IMR-90 (cell line): ENCODE measurements around the gene RHOBTB3. TPM values are rescaled to one million over a fixed set of nuclear protein-coding genes. Genes with fewer than 3 reads are reported as not detected.
A peak's percentile ranks its signal among the peaks of the same experiment; 100 is the strongest.

Source experiments
- ATAC-seq: fragments of 200-7000 bp; cut with Tn5 transposase; 2 replicates; pipeline ENCODE4 v1.9.1; 2020; ENCODE audit warnings: low read depth, mild to moderate bottlenecking, moderate library complexity
- BruUV-seq: library from RNA; stranded (reverse); fragments of 400-500 nt; replicated peaks from 2 replicates; lab custom pipeline; 2021; lab: Mats Ljungman, UMichigan
- CTCF ChIA-PET: fragments of 300-600 bp; formaldehyde crosslinking; extraction: SDS; loops from one replicate; lab custom pipeline; 2021; ENCODE audit warnings: antibody characterized with exemption; lab: Yijun Ruan, JAX
- POLR2A ChIA-PET: fragments of 300-600 bp; sonication (Branson Sonifier 250); formaldehyde crosslinking; loops from one replicate; lab custom pipeline; 2022; ENCODE audit warnings: antibody characterized with exemption; ENCODE audit not compliant: unreplicated experiment; lab: Charles Lee
- DNase-seq: peaks from one replicate; pipeline ENCODE4 v3.0.0; 2013
- H2AFZ ChIP-seq: replicated peaks from 2 replicates; pipeline ENCODE3; 2013; ENCODE audit warnings: low read length, mild to moderate bottlenecking; ENCODE audit not compliant: poor library complexity
- H2AK5ac ChIP-seq: 2 replicates; pipeline ENCODE4 v1.6.1; 2013; ENCODE audit warnings: low read depth, low read length, inconsistent platforms
- H2AK9ac ChIP-seq: replicated peaks from 2 replicates; pipeline ENCODE3; 2013; ENCODE audit warnings: mild to moderate bottlenecking, low read depth, low read length, moderate library complexity; ENCODE audit not compliant: poor library complexity
- H2BK120ac ChIP-seq: 2 replicates; pipeline ENCODE4 v1.6.1; 2013; ENCODE audit warnings: low read depth, low read length, inconsistent platforms
- H2BK15ac ChIP-seq: 3 replicates; pipeline ENCODE4 v1.6.1; 2013; ENCODE audit warnings: low read depth, low read length, inconsistent platforms
- H2BK20ac ChIP-seq: 2 replicates; pipeline ENCODE4 v1.6.1; 2013; ENCODE audit warnings: low read depth, mild to moderate bottlenecking, inconsistent platforms, low read length, moderate library complexity
- H2BK5ac ChIP-seq: 2 replicates; pipeline ENCODE4 v1.6.1; 2013; ENCODE audit warnings: mild to moderate bottlenecking, low read depth, low read length, inconsistent platforms; ENCODE audit not compliant: poor library complexity, severe bottlenecking
- H3K14ac ChIP-seq: replicated peaks from 2 replicates; pipeline ENCODE4 v1.6.1; 2013; ENCODE audit warnings: low read depth, low read length, inconsistent platforms
- H3K18ac ChIP-seq: 2 replicates; pipeline ENCODE4 v1.6.1; 2013; ENCODE audit warnings: low read depth, low read length, control low read depth
- H3K23ac ChIP-seq: 2 replicates; pipeline ENCODE4 v1.6.1; 2013; ENCODE audit warnings: low read depth, low read length, inconsistent platforms
- H3K27ac ChIP-seq: 2 replicates; pipeline ENCODE4 v1.5.1; 2013; ENCODE audit warnings: mild to moderate bottlenecking, control low read depth, low read length; ENCODE audit not compliant: insufficient read depth
- H3K27me3 ChIP-seq: 2 replicates; pipeline ENCODE4 v1.6.1; 2013; ENCODE audit warnings: low read length; ENCODE audit not compliant: control insufficient read depth, insufficient read depth
- H3K36me3 ChIP-seq: 2 replicates; pipeline ENCODE4 v1.6.1; 2013; ENCODE audit warnings: low read length, mixed read lengths; ENCODE audit not compliant: control insufficient read depth, insufficient read depth
- H3K4ac ChIP-seq: 2 replicates; pipeline ENCODE4 v1.6.1; 2013; ENCODE audit warnings: low read depth, low read length, inconsistent platforms
- H3K4me1 ChIP-seq: 2 replicates; pipeline ENCODE4 v1.6.1; 2013; ENCODE audit warnings: low read length, mixed read lengths; ENCODE audit not compliant: control insufficient read depth, insufficient read depth
- H3K4me2 ChIP-seq: 2 replicates; pipeline ENCODE4 v1.6.1; 2013; ENCODE audit warnings: low read depth, mild to moderate bottlenecking, control low read depth, low read length, moderate library complexity
- H3K4me3 ChIP-seq: 2 replicates; pipeline ENCODE4 v1.5.1; 2013; ENCODE audit warnings: low read depth, mild to moderate bottlenecking, control low read depth, low read length, moderate library complexity; ENCODE audit not compliant: insufficient read depth
- H3K56ac ChIP-seq: 2 replicates; pipeline ENCODE4 v1.6.1; 2013; ENCODE audit warnings: low read length, inconsistent platforms; ENCODE audit not compliant: insufficient read depth; ENCODE audit errors: extremely low read depth
- H3K79me1 ChIP-seq, 2 experiments: 2 replicates each; pipeline ENCODE4 v1.6.1; 2013; ENCODE audit warnings: low read length in 2 of 2, inconsistent platforms in 1 of 2, low read depth in 1 of 2
- H3K9ac ChIP-seq: 2 replicates; pipeline ENCODE4 v1.6.1; 2013; ENCODE audit warnings: low read depth, low read length, control low read depth
- H3K9me1 ChIP-seq: 2 replicates; pipeline ENCODE4 v1.6.1; 2013; ENCODE audit warnings: low read length, inconsistent platforms; ENCODE audit not compliant: insufficient read depth
- H3K9me3 ChIP-seq: 2 replicates; pipeline ENCODE4 v1.6.1; 2013; ENCODE audit warnings: low read length; ENCODE audit not compliant: control insufficient read depth, insufficient read depth
- H4K20me1 ChIP-seq: 2 replicates; pipeline ENCODE4 v1.6.1; 2013; ENCODE audit warnings: low read length, inconsistent platforms; ENCODE audit not compliant: insufficient read depth
- H4K5ac ChIP-seq: 2 replicates; pipeline ENCODE4 v1.6.1; 2013; ENCODE audit warnings: mild to moderate bottlenecking, low read depth, low read length, control low read depth
- H4K8ac ChIP-seq, 2 experiments: 2 replicates each; pipeline ENCODE4 v1.6.1; 2013; ENCODE audit warnings: low read depth in 2 of 2, low read length in 2 of 2, control low read depth in 1 of 2, inconsistent platforms in 1 of 2
- H4K91ac ChIP-seq: 2 replicates; pipeline ENCODE4 v1.6.1; 2013; ENCODE audit warnings: low read depth, low read length, inconsistent platforms; ENCODE audit not compliant: insufficient read depth
- BHLHE40 ChIP-seq: fragments of 150-350 bp; IDR thresholded peaks from 2 replicates; pipeline ENCODE4 v1.6.1; 2016; ENCODE audit warnings: mild to moderate bottlenecking, low read depth, low read length
- CEBPB ChIP-seq: IDR thresholded peaks from 2 replicates; pipeline ENCODE4 v1.6.1; 2012; ENCODE audit warnings: low read depth, low read length, improper control_type of control experiment
- FOS ChIP-seq: fragments of 150-350 bp; IDR thresholded peaks from 2 replicates; pipeline ENCODE4 v1.6.1; 2016; ENCODE audit warnings: low read depth, low read length
- MAFK ChIP-seq: IDR thresholded peaks from 2 replicates; pipeline ENCODE4 v1.6.1; 2012; ENCODE audit warnings: low read depth, low read length, improper control_type of control experiment
- MAZ ChIP-seq: IDR thresholded peaks from 2 replicates; pipeline ENCODE4 v1.6.1; 2012; ENCODE audit warnings: low read depth, mild to moderate bottlenecking, low read length, improper control_type of control experiment, moderate library complexity, borderline replicate concordance
- MXI1 ChIP-seq: IDR thresholded peaks from 2 replicates; pipeline ENCODE4 v1.6.1; 2012; ENCODE audit warnings: low read depth, mild to moderate bottlenecking, low read length, moderate library complexity, borderline replicate concordance
- POLR2A ChIP-seq: IDR thresholded peaks from 2 replicates; pipeline ENCODE4 v1.6.1; 2012; ENCODE audit warnings: mild to moderate bottlenecking, low read depth, low read length
- RAD21 ChIP-seq: IDR thresholded peaks from 2 replicates; pipeline ENCODE4 v1.6.1; 2012; ENCODE audit warnings: low read length, improper control_type of control experiment
- RCOR1 ChIP-seq: IDR thresholded peaks from 2 replicates; pipeline ENCODE4 v1.6.1; 2012; ENCODE audit warnings: mild to moderate bottlenecking, low read length, improper control_type of control experiment; ENCODE audit not compliant: insufficient replicate concordance
- RFX5 ChIP-seq: IDR thresholded peaks from 2 replicates; pipeline ENCODE4 v1.8.0; 2012; ENCODE audit warnings: low read depth, mild to moderate bottlenecking, low read length, moderate library complexity
- SMC3 ChIP-seq: fragments of 150-350 bp; IDR thresholded peaks from 2 replicates; pipeline ENCODE4 v1.6.1; 2016; ENCODE audit warnings: low read depth, mild to moderate bottlenecking, antibody characterized with exemption, low read length, moderate library complexity
- WGBS, 2 experiments: methylation state at CpG; one replicate each; pipeline versions ENCODE4 v1.1.5 to v1.1.7; 2013; ENCODE audit warnings: missing lambda C conversion rate in 2 of 2; ENCODE audit not compliant: insufficient read length in 1 of 2; ENCODE audit errors: extremely low coverage in 2 of 2; 5-methylcytosine and 5-hydroxymethylcytosine counted together
- dilution Hi-C: fragments of 300-500 bp; cut with HindIII; formaldehyde crosslinking; loops from one replicate; pipeline ENCODE4 v1.14.3; 2018; ENCODE audit warnings: low sequenced_read_pairs; ENCODE audit not compliant: unreplicated experiment
- in situ Hi-C: fragments of 300-500 bp; cut with MboI; formaldehyde crosslinking; loops from 3 replicates; pipeline ENCODE4 v1.14.3; 2019; ENCODE audit warnings: low sequenced_read_pairs, inconsistent platforms, mixed read lengths
- intact Hi-C: fragments of 100-400 bp; cut with micrococcal nuclease; formaldehyde crosslinking; loops from 2 replicates; pipeline ENCODE4 v1.10.0; 2022
- polyA plus RNA-seq, 3 experiments: library from polyadenylated mRNA; depleted of rRNA; stranded (reverse); fragments of >200 nt; gene quantifications; 2 replicates each; pipeline ENCODE4 v1.2.3, GENCODE V29; 2012; ENCODE audit warnings: low replicate concordance in 1 of 3
- total RNA-seq: library from RNA; depleted of rRNA; stranded (reverse); fragments of >200 nt; gene quantifications from 2 replicates; pipeline ENCODE4 v1.2.3, GENCODE V29; 2012
- TF ChIP-seq, protein P1 (sequence below): fragments of 150-350 bp; IDR thresholded peaks from 2 replicates; pipeline ENCODE4 v1.6.1; 2016; ENCODE audit warnings: low read depth, mild to moderate bottlenecking, low read length, moderate library complexity, borderline replicate concordance
- TF ChIP-seq, protein P2 (sequence below): conservative IDR thresholded peaks from 2 replicates; pipeline ENCODE4 v1.5.1; 2012; ENCODE audit warnings: mild to moderate bottlenecking, low read depth, low read length, improper control_type of control experiment

RHOBTB3 gene
- total and polyA plus RNA-seq, 2 of the 4 experiments (the other 2 are of a cell fraction): 117 to 447 TPM

DNA sequence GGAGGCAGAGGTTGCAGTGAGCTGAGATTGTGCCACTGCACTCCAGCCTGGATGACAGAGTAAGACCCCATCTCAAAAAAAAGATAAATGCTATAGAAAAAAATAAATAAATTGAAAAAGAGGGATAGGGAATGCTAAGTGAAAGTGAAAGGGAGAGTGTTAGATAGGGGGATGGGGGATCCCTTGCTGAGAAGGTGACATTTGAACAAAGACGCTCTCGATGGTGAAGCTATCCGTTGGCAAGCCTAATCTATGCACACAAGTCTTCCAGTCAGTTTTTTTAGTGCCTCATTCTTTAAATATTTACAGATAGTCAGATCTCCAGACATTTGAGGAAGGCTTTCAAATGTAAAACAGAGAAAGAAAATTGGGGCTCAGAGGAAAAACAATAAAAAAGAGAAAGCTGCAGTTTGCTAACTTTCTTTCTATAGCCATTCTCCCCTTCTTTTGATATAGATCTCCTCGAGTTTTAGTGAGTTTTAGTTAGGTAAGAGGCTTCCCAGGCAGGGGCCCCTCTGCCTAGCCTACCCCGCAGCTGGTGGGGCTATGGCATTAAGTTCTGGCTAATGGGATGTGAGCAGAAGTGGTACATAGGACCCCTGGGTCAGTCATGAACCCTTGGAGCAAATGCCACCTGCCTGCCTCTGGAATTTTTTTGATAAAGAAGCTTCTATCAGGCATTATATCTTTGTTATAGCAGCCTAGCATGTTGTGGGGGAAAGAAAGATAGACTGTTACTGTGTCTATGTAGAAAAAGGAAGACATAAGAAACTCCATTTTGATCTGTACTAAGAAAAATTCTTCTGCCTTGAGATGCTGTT, 79.4 kb downstream of the RHOBTB3 start:
- peak overlapping the region; percentile 44 for H3K4me2 ChIP-seq
- peak overlapping the region; percentile 25 for H2AFZ ChIP-seq
- H3K56ac ChIP-seq: no peak overlapping the region
- H3K4me1 ChIP-seq: peaks cover 16% of the 10 kb centered on the region
- peak overlapping the region; percentile 51 for H2AK5ac ChIP-seq
- peak overlapping the region; percentile 57 for H3K18ac ChIP-seq
- DNase-seq (peak; percentile 37), ATAC-seq (peak; percentile 9; the same call in 1 of the 2 replicates)
- no peak overlapping the region; the same call in 2 of the 3 replicates for H2BK15ac ChIP-seq
- H3K9ac ChIP-seq: peak overlapping the region; percentile 57
- intact Hi-C loops: no loop called here
- dilution Hi-C loops: no loop called here
- peak overlapping the region; percentile 81 for H2AK9ac ChIP-seq
- no peak overlapping the region for H2BK120ac ChIP-seq
- peak overlapping the region; percentile 37 for H3K14ac ChIP-seq
- no peak overlapping the region; the same call in 1 of the 2 replicates for H4K91ac ChIP-seq
- ChIA-PET POLR2A (no interaction called here), CTCF (interaction anchor here (0.6 kb wide), 1 partner anchor 19 kb away, joined by 4 read pairs; no protein-coding TSS in a partner anchor)
- peaks cover 8 to 31% of the 10 kb centered on the region in 2 experiments; a peak in 3 of 4 replicates for H3K79me1 ChIP-seq
- WGBS, 2 experiments: no CpG with 5 or more reads among the region's 5 CpGs
- H4K8ac ChIP-seq: peak overlapping the region in 1 of 2 experiments; percentile 13; a peak in 1 of 4 replicates
- 0 out of 2 replicates have a peak overlapping the region, but pooled peaks have one; percentile 26 for H3K23ac ChIP-seq
- H3K4me3 ChIP-seq: no peak overlapping the region
- peaks cover 14% of the 10 kb centered on the region for H3K36me3 ChIP-seq
- TF ChIP-seq MAFK (no peak), RFX5 (no peak), BHLHE40 (no peak), MAZ (no peak), FOS (no peak), RCOR1 (no peak), MXI1 (no peak), RAD21 (no peak), POLR2A (no peak), CEBPB (no peak), SMC3 (no peak)
- TF ChIP-seq, protein P1, sequence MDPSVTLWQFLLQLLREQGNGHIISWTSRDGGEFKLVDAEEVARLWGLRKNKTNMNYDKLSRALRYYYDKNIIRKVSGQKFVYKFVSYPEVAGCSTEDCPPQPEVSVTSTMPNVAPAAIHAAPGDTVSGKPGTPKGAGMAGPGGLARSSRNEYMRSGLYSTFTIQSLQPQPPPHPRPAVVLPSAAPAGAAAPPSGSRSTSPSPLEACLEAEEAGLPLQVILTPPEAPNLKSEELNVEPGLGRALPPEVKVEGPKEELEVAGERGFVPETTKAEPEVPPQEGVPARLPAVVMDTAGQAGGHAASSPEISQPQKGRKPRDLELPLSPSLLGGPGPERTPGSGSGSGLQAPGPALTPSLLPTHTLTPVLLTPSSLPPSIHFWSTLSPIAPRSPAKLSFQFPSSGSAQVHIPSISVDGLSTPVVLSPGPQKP: no peak
- TF ChIP-seq, protein P2, sequence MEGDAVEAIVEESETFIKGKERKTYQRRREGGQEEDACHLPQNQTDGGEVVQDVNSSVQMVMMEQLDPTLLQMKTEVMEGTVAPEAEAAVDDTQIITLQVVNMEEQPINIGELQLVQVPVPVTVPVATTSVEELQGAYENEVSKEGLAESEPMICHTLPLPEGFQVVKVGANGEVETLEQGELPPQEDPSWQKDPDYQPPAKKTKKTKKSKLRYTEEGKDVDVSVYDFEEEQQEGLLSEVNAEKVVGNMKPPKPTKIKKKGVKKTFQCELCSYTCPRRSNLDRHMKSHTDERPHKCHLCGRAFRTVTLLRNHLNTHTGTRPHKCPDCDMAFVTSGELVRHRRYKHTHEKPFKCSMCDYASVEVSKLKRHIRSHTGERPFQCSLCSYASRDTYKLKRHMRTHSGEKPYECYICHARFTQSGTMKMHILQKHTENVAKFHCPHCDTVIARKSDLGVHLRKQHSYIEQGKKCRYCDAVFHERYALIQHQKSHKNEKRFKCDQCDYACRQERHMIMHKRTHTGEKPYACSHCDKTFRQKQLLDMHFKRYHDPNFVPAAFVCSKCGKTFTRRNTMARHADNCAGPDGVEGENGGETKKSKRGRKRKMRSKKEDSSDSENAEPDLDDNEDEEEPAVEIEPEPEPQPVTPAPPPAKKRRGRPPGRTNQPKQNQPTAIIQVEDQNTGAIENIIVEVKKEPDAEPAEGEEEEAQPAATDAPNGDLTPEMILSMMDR: no peak
- BruUV-seq: no TSS peak
- H4K20me1 ChIP-seq: no peaks in the 10 kb centered on the region; the same call in 1 of the 2 replicates
- H3K9me3 ChIP-seq: no peaks in the 10 kb centered on the region
- peak overlapping the region; percentile 24; the same call in 1 of the 2 replicates for H2BK20ac ChIP-seq
- H3K27ac ChIP-seq: peak overlapping the region; percentile 87
- H3K4ac ChIP-seq: peak overlapping the region; percentile 71
- in situ Hi-C loops: no loop called here
- no peaks in the 10 kb centered on the region for H3K27me3 ChIP-seq
- peak overlapping the region; percentile 73 for H2BK5ac ChIP-seq
- no peak overlapping the region; the same call in 1 of the 2 replicates for H4K5ac ChIP-seq
- H3K9me1 ChIP-seq: peaks cover 13% of the 10 kb centered on the region; the same call in 1 of the 2 replicates
